ENCODE data around the gene RIC8B.

GRCh38 chr12:106934277-106934676 lies 159.8 kb downstream of the RIC8B start:
- TF ChIP-seq TARDBP (IDR thresholded peaks at IDR 0.05) = no peak
- TF ChIP-seq L3MBTL2 (conservative IDR thresholded peaks at IDR 0.05) = no peak
- TF ChIP-seq NFRKB (IDR thresholded peaks at IDR 0.05) = no peak
- TF ChIP-seq FOXA1 (IDR thresholded peaks at IDR 0.05) = no peak
- TF ChIP-seq BHLHE40 (IDR thresholded peaks at IDR 0.05; ENCODE audit: borderline replicate concordance) = no peak
- no peak for TF ChIP-seq HDGF (IDR thresholded peaks at IDR 0.05; ENCODE audit: borderline replicate concordance)
- no peak for TF ChIP-seq SUZ12 (IDR thresholded peaks at IDR 0.05)
- no peak for TF ChIP-seq SP1 (IDR thresholded peaks at IDR 0.05)
- TF ChIP-seq ZNF384 (IDR thresholded peaks at IDR 0.05) = no peak
- TF ChIP-seq PKNOX1 (IDR thresholded peaks at IDR 0.05) = no peak
- no peak for TF ChIP-seq FOXK2 (IDR thresholded peaks at IDR 0.05)
- TF ChIP-seq ELF4 (IDR thresholded peaks at IDR 0.05) = no peak
- TF ChIP-seq ARNT (IDR thresholded peaks at IDR 0.05) = no peak
- TF ChIP-seq LEF1 (IDR thresholded peaks at IDR 0.05; ENCODE audit: borderline replicate concordance) = no peak

All from HEK293T (cell line).